GM12878 (cell line): ENCODE results near the gene SLC39A6. TPM values are rescaled to one million over a fixed set of nuclear protein-coding genes. Genes with fewer than 3 reads are reported as not detected.

Experiments used
- BCL11A ChIP-seq: IDR thresholded peaks from 2 replicates; pipeline ENCODE4 v1.6.1; 2011; ENCODE audit warnings: low read depth, low read length
- BCL3 ChIP-seq: IDR thresholded peaks from 2 replicates; pipeline ENCODE4 v1.6.1; 2011; ENCODE audit warnings: borderline replicate concordance, low read depth, mild to moderate bottlenecking, moderate library complexity, low read length; ENCODE audit not compliant: insufficient read depth, poor library complexity, severe bottlenecking
- BMI1 ChIP-seq: fragments of 450-650 bp; IDR thresholded peaks from 2 replicates; pipeline ENCODE4 v1.6.1; 2016; ENCODE audit warnings: mild to moderate bottlenecking, moderate library complexity, borderline replicate concordance
- BRCA1 ChIP-seq: IDR thresholded peaks from 2 replicates; pipeline ENCODE4 v1.6.1; 2011; ENCODE audit warnings: low read depth, low read length, improper control_type of control experiment
- CBX5 ChIP-seq: sonication (generic); IDR thresholded peaks from 2 replicates; pipeline ENCODE4 v1.6.1; 2016; ENCODE audit warnings: low read depth, moderate library complexity, mild to moderate bottlenecking, inconsistent platforms
- CHD1 ChIP-seq: IDR thresholded peaks from 2 replicates; pipeline ENCODE4 v1.6.1; 2012; ENCODE audit warnings: low read depth, low read length, improper control_type of control experiment
- CREB1 ChIP-seq: IDR thresholded peaks from 2 replicates; pipeline ENCODE4 v1.6.1; 2012; ENCODE audit warnings: low read depth, mild to moderate bottlenecking, inconsistent platforms
- DPF2 ChIP-seq: fragments of 450-650 bp; IDR thresholded peaks from 2 replicates; pipeline ENCODE4 v1.6.1; 2017; ENCODE audit warnings: mild to moderate bottlenecking
- FOS ChIP-seq: IDR thresholded peaks from 3 replicates; pipeline ENCODE4 v1.6.1; 2011; ENCODE audit warnings: borderline replicate concordance; ENCODE audit not compliant: insufficient read length; ENCODE audit errors: extremely low read depth
- HDAC6 ChIP-seq: fragments of 200-600 bp; sonication (generic); IDR thresholded peaks from one replicate; pipeline ENCODE4 v1.8.0; 2017; ENCODE audit warnings: antibody characterized with exemption; ENCODE audit not compliant: unreplicated experiment
- IRF4 ChIP-seq: IDR thresholded peaks from 2 replicates; pipeline ENCODE4 v1.6.1; 2011; ENCODE audit warnings: low read depth, low read length
- MYB ChIP-seq: fragments of 150-350 bp; IDR thresholded peaks from 2 replicates; pipeline ENCODE4 v1.6.1; 2014; ENCODE audit warnings: mild to moderate bottlenecking, low read depth, low read length, borderline replicate concordance
- MYC ChIP-seq: IDR thresholded peaks from 2 replicates; pipeline ENCODE4 v1.6.1; 2011; ENCODE audit warnings: mild to moderate bottlenecking, low read length, moderate library complexity, inconsistent platforms; ENCODE audit not compliant: insufficient read depth, insufficient replicate concordance, insufficient read length, severe bottlenecking
- NBN ChIP-seq: fragments of 450-650 bp; IDR thresholded peaks from 2 replicates; pipeline ENCODE4 v1.6.1; 2016
- POLR2A ChIP-seq: IDR thresholded peaks from 2 replicates; pipeline ENCODE4 v1.6.1; 2011; ENCODE audit warnings: low read depth, mild to moderate bottlenecking, low read length
- POLR2AphosphoS5 ChIP-seq: IDR thresholded peaks from 2 replicates; pipeline ENCODE4 v1.6.1; 2011; ENCODE audit warnings: mild to moderate bottlenecking, low read length, inconsistent platforms
- RUNX3 ChIP-seq: IDR thresholded peaks from 2 replicates; pipeline ENCODE4 v1.6.1; 2012; ENCODE audit warnings: low read length, inconsistent platforms
- YBX1 ChIP-seq: fragments of 450-650 bp; IDR thresholded peaks from 2 replicates; pipeline ENCODE4 v1.6.1; 2016; ENCODE audit warnings: antibody characterized with exemption
- ZBTB40 ChIP-seq: fragments of 450-650 bp; IDR thresholded peaks from 2 replicates; pipeline ENCODE4 v1.6.1; 2016; ENCODE audit warnings: mild to moderate bottlenecking, moderate library complexity, borderline replicate concordance
- ZZZ3 ChIP-seq: IDR thresholded peaks from 2 replicates; pipeline ENCODE4 v1.6.1; 2011; ENCODE audit warnings: low read depth; ENCODE audit not compliant: control insufficient read depth, insufficient read length
- polyA plus RNA-seq, 11 experiments: library from polyadenylated mRNA; depleted of rRNA in 4 of 11; unstranded in 6 of 11; stranded (reverse) in 5 of 11; fragments of >200 nt; fragmentation: Nextera tagmentation in 4 of 11; fragmentation: Illumina TruSeq in 1 of 11; extraction: Ambion mirVana in 4 of 11; extraction: Trizol in 1 of 11; gene quantifications; 1 replicate in 1 of 11; 2 replicates in 10 of 11; pipeline versions ENCODE4 v1.2.1 to v1.2.3, GENCODE V29; 2011 to 2016; ENCODE audit warnings: inconsistent platforms in 2 of 11, missing spikeins in 2 of 11, low read depth in 1 of 11
- total RNA-seq, 4 experiments: library from RNA; depleted of rRNA in 3 of 4; stranded (reverse); fragments of >200 nt in 3 of 4; fragmentation: Illumina TruSeq in 1 of 4; extraction: Trizol in 1 of 4; gene quantifications; 2 replicates each; pipeline versions ENCODE4 v1.2.1 to v1.2.3, GENCODE V29; 2013 to 2021
- TF ChIP-seq, protein P1 (sequence below): fragments of 450-650 bp; formaldehyde crosslinking; IDR thresholded peaks from 2 replicates; pipeline ENCODE4 v1.4.0; 2020; ENCODE audit warnings: mild to moderate bottlenecking, moderate library complexity
- TF ChIP-seq, protein P2 (sequence below): IDR thresholded peaks from 2 replicates; pipeline ENCODE4 v1.6.1; 2011; ENCODE audit warnings: low read depth, mild to moderate bottlenecking, low read length, moderate library complexity, borderline replicate concordance; ENCODE audit errors: extremely low read depth

SLC39A6 gene
- total and polyA plus RNA-seq, 10 of the 15 experiments (the other 5 are each of a cell fraction or from before 2014, with no cell fraction given), result 12.4 to 65.9 (median 41.3) TPM

- TF ChIP-seq BMI1, result no peak
- TF ChIP-seq, protein P1, sequence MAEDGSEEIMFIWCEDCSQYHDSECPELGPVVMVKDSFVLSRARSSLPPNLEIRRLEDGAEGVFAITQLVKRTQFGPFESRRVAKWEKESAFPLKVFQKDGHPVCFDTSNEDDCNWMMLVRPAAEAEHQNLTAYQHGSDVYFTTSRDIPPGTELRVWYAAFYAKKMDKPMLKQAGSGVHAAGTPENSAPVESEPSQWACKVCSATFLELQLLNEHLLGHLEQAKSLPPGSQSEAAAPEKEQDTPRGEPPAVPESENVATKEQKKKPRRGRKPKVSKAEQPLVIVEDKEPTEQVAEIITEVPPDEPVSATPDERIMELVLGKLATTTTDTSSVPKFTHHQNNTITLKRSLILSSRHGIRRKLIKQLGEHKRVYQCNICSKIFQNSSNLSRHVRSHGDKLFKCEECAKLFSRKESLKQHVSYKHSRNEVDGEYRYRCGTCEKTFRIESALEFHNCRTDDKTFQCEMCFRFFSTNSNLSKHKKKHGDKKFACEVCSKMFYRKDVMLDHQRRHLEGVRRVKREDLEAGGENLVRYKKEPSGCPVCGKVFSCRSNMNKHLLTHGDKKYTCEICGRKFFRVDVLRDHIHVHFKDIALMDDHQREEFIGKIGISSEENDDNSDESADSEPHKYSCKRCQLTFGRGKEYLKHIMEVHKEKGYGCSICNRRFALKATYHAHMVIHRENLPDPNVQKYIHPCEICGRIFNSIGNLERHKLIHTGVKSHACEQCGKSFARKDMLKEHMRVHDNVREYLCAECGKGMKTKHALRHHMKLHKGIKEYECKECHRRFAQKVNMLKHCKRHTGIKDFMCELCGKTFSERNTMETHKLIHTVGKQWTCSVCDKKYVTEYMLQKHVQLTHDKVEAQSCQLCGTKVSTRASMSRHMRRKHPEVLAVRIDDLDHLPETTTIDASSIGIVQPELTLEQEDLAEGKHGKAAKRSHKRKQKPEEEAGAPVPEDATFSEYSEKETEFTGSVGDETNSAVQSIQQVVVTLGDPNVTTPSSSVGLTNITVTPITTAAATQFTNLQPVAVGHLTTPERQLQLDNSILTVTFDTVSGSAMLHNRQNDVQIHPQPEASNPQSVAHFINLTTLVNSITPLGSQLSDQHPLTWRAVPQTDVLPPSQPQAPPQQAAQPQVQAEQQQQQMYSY (CRISPR knock-in tag), result no peak
- 0 out of 2 replicates have a peak, but pooled peaks have one; percentile 18 for TF ChIP-seq CBX5
- peak; percentile 17 for TF ChIP-seq BCL3
- no peak for TF ChIP-seq MYC
- peak; percentile 89 for TF ChIP-seq ZBTB40
- TF ChIP-seq IRF4, result 0 out of 2 replicates have a peak, but pooled peaks have one; percentile 20
- TF ChIP-seq RUNX3, result peak; percentile 68
- no peak for TF ChIP-seq BRCA1
- peak; percentile 91 for TF ChIP-seq NBN
- TF ChIP-seq FOS, result no peak
- TF ChIP-seq BCL11A, result no peak
- TF ChIP-seq, protein P2, sequence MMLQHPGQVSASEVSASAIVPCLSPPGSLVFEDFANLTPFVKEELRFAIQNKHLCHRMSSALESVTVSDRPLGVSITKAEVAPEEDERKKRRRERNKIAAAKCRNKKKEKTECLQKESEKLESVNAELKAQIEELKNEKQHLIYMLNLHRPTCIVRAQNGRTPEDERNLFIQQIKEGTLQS, result 0 out of 2 replicates have a peak, but pooled peaks have one; percentile 12
- peak; percentile 88 for TF ChIP-seq DPF2
- no peak for TF ChIP-seq ZZZ3
- TF ChIP-seq POLR2AphosphoS5, result peak; percentile 93
- TF ChIP-seq CREB1, result peak; percentile 80
- TF ChIP-seq MYB, result no peak
- TF ChIP-seq CHD1, result no peak
- no peak for TF ChIP-seq YBX1
- no peak for TF ChIP-seq HDAC6
- peak; percentile 94 for TF ChIP-seq POLR2A
These were observed at the start of gene SLC39A6, which contains the start of gene ELP2 (continued) for GRCh38 chr18:36129300-36130038.
